Measurements from ENCODE around the gene SMCO4.
"Not testable (repeated sequence)": the region's sequence is repeated elsewhere in the genome, so short reads cannot be mapped to it uniquely, and the experiment has no call there.

The SMCO4 gene

GRCh38 chr11:93463666-93464065, 79.5 kb downstream of the SMCO4 start:
- not testable (repeated sequence) for DNase-seq

DNA sequence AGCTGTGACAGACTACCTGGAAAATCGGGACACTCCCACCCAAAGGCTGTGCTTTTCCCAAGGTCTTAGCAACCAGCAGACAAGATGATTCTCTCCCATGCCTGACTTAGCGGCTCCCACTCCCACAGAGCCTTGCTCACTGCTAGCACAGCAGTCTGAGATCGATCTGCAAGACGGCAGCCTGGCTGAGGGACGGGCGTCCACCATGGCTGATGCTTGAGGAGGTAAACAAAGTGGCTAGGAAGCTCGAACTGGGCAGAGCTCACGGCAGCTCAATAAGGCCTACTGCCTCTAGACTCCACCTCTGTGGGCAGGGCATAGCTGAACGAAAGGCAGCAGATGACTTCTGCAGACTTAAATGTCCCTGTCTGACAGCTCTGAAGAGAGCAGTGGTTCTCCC, 84.9 kb downstream of the SMCO4 start:
- DNase-seq = no peak

GRCh38 chr11:93444617-93445073, 98.5 kb downstream of the SMCO4 start:
- peak; percentile 72 for DNase-seq

DNA sequence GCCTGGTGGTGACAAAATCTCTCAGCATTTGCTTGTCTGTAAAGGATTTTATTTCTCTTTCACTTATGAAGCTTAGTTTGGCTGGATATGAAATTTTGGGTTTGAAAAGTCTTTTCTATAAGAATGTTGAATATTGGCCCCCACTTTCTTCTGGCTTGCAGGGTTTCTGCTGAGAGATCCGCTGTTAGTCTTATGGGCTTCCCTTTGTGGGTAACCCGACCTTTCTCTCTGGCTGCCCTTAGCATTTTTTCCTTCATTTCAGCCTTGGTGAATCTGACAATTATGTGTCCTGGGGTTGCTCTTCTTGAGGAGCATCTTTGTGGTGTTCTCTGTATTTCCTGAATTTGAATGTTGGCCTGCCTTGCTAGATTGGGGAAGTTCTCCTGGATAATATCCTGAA, 100.0 kb downstream of the SMCO4 start:
- DNase-seq = not testable (repeated sequence)

DNA sequence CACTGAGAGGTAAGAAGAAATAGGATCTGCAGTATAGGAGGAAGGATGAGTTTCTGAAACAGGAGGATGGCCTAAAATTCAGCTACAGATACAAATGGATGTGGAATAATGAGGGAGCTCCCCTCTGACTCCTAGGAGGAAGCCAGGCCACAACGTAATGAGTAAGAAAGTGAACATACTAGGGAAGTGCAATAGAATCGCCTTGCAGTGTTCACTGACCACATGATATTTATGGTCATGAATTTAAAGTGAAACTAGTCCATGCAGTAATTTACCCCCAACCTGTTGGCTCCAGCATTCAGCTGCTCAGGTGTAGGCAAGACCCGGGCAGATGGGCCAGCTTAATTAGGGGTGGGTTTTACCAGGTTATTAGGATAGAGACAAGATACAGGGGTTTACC, 110.9 kb downstream of the SMCO4 start:
- no peak for DNase-seq
